Measurements from ENCODE around the gene KLHL25.

- TF ChIP-seq CTCF (IDR thresholded peaks at IDR 0.05; ENCODE audit: borderline replicate concordance, extremely low read depth, low read length, poor library complexity, severe bottlenecking) (no peak), EZH2 (IDR thresholded peaks at IDR 0.05; ENCODE audit: borderline replicate concordance, low read depth, low read length, severe bottlenecking) (no peak)
Observed at GRCh38 chr15:85750319-85751290, 44.1 kb downstream of the KLHL25 start.
